SKM-1 (cell line): ENCODE measurements around the gene SLC4A3.

Experiments used
- DNase-seq: peaks from one replicate; lab custom pipeline; 2025; ENCODE audit not compliant: unreplicated experiment; lab: John Stamatoyannopoulos, UW

Gene SLC4A3, protein sequence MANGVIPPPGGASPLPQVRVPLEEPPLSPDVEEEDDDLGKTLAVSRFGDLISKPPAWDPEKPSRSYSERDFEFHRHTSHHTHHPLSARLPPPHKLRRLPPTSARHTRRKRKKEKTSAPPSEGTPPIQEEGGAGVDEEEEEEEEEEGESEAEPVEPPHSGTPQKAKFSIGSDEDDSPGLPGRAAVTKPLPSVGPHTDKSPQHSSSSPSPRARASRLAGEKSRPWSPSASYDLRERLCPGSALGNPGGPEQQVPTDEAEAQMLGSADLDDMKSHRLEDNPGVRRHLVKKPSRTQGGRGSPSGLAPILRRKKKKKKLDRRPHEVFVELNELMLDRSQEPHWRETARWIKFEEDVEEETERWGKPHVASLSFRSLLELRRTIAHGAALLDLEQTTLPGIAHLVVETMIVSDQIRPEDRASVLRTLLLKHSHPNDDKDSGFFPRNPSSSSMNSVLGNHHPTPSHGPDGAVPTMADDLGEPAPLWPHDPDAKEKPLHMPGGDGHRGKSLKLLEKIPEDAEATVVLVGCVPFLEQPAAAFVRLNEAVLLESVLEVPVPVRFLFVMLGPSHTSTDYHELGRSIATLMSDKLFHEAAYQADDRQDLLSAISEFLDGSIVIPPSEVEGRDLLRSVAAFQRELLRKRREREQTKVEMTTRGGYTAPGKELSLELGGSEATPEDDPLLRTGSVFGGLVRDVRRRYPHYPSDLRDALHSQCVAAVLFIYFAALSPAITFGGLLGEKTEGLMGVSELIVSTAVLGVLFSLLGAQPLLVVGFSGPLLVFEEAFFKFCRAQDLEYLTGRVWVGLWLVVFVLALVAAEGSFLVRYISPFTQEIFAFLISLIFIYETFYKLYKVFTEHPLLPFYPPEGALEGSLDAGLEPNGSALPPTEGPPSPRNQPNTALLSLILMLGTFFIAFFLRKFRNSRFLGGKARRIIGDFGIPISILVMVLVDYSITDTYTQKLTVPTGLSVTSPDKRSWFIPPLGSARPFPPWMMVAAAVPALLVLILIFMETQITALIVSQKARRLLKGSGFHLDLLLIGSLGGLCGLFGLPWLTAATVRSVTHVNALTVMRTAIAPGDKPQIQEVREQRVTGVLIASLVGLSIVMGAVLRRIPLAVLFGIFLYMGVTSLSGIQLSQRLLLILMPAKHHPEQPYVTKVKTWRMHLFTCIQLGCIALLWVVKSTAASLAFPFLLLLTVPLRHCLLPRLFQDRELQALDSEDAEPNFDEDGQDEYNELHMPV

GRCh38 chr2:219627103-219628100 is at the start of gene SLC4A3:
Gene SLC4A3, plus strand, starts transcription at chr2:219627630. Its CDS starts 363 bp downstream, at chr2:219627993.
- no peak for DNase-seq

DNA sequence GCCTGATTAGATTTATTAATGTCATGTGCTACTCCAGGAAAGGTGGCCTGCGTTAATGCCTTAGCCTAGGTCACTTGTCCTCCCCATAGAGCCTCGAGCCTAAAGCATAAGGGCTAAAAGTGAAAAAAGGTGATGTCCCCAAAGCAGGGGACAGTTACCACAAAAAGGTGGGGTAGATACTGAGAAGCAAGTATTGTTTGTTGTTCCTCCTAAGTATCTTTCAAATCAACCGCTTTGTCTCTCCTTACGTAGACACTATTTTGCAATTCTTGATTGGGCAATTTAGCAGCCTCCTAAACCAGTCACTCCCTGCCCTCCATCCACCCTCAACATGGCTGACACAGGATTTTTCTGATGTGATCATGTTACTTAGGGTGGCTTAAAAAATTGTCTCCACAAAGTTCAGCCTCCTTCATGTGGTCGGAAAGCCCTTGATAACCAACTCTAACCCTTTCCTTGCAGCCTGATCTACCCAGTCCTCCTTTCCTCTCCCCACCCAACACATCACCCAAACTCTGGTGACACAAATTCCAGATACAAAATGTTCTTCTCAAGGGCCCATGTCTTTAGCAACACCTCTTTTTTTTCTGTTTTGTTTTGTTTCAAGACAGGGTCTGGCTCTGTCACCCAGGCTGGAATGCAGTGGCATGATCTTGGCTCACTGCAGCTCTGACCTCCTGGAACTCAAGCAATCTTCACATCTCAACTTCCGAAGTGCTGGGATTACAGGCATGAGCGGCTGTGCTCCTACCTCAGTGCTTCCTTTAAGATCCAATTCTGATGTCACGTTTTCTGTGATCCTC is 48.4 kb upstream of the SLC4A3 start:
- DNase-seq, result peak; percentile 58

- DNase-seq, result no peak
Observed at GRCh38 chr2:219581346-219581745, 46.1 kb upstream of the SLC4A3 start.

- DNase-seq, result no peak
Observed at GRCh38 chr2:219591091-219591490, 36.3 kb upstream of the SLC4A3 start.

DNA sequence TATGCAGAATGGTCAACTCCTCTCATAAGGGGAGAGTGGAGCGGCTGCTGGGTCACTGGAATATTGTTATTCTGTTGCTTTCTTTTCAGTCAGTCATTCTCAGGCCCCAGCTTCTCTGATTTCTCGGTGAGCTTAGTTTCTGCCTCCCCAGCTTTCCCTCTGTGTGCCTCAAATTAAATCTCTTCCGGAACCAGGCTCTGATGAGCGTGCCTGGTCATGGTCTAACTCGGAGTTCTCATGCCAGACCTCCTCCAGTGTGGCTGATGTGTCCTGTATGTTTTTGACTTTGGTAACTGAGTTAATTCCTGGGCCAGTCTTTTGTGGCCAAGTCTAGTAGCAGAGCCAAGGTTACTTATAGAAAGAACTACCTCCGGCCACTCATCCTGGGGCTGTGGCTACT is 34.7 kb upstream of the SLC4A3 start:
- DNase-seq, result no peak

DNA sequence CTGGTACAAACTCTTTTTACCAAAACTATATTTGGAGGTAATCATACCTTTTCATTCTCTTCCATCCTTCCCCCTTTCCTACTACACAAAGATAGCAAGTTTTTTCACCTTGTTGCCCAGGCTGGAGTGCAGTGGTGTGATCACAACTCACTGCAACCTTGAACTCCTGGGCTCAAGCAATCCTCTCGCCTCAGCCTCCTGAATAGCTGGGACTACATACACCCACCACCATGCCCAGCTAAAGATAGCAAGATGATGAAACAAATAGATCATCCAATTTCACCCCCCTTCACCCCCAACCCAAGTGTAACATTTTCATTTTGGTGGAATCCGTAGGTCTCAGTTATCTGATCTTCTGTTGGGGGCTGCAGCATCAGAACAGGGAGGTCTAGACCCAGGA is 34.3 kb upstream of the SLC4A3 start:
- no peak for DNase-seq

GRCh38 chr2:219595256-219595655 is 32.2 kb upstream of the SLC4A3 start:
- DNase-seq, result no peak

DNA sequence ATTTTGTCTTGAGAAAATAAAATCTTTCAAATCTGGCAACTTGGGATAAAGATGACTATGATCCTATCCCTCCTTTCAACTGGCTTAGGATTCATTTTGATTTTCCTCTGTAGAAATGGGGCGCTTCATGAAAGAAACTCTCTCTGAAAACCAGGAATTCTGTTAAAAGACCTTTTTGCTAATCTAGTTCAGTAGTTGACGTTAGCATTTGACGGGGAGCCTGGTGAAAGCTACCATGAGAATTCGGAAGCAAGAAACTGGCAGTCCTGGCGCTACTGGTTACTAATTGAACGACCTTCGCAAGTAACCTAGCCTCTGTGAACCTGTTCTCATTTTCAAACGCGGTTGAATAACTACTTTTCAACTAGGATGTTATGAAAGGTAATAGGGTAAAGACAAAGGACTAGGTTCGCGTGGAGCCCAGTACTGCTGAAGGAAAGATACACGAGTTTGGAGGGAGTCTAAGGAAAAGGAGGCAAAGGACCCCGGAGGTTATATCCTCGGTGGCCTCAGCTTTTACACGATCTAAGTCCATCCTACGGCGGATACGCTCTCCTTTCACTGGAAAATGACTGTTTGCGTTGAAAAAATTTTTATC is 30.4 kb upstream of the SLC4A3 start:
- no peak for DNase-seq

- DNase-seq, result peak; percentile 93
Observed at GRCh38 chr2:219597552-219598307, 29.7 kb upstream of the SLC4A3 start, which contains the start of gene STK11IP. Gene STK11IP, plus strand, starts transcription at chr2:219597857. Its CDS starts 263 bp downstream, at chr2:219598120.

- DNase-seq, result no peak
Observed at GRCh38 chr2:219598308-219599078, 28.9 kb upstream of the SLC4A3 start.

- DNase-seq, result peak; percentile 92
Observed at GRCh38 chr2:219603771-219604170, 23.7 kb upstream of the SLC4A3 start.

DNA sequence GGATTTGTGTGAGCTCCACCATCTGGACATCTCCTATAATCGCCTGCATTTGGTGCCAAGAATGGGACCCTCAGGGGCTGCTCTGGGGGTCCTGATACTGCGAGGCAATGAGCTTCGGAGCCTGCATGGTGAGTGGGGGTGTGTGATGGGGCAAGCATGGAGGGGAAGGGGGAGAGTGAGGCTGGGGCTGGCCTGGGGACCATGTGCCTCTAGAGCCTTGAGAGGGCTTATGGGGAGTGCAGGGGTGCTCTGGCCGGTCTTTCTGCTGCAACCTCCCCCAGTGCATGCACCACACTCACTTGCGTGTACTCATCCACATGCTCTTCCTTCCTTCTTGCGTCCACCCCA is 21.8 kb upstream of the SLC4A3 start:
- DNase-seq, result no peak

- no peak for DNase-seq
Observed at GRCh38 chr2:219607931-219608330, 19.5 kb upstream of the SLC4A3 start.

DNA sequence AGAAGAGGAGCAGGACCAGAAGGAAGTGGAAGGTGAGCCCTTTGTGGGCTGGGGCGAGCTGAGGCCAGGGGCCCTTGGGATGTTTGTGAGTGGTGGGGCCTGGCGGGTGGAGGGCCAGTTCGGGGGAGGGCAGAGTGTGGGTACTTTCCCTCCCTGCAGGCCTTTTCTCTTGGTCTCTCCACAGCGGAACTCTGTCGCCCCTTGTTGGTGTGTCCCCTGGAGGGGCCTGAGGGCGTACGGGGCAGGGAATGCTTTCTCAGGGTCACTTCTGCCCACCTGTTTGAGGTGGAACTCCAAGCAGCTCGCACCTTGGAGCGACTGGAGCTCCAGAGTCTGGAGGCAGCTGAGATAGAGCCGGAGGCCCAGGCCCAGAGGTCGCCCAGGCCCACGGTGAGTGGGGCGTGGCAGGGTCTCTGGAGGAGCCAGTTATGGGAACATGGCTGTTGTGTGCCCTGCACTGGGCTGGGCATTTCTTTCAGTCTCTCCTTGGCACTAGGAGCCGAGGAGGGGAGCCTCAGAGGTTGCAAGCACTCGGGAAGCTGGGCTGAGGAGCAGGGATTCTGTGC is 18.9 kb upstream of the SLC4A3 start:
- no peak for DNase-seq

GRCh38 chr2:219609149-219609750 is 18.2 kb upstream of the SLC4A3 start:
- DNase-seq, result no peak

DNA sequence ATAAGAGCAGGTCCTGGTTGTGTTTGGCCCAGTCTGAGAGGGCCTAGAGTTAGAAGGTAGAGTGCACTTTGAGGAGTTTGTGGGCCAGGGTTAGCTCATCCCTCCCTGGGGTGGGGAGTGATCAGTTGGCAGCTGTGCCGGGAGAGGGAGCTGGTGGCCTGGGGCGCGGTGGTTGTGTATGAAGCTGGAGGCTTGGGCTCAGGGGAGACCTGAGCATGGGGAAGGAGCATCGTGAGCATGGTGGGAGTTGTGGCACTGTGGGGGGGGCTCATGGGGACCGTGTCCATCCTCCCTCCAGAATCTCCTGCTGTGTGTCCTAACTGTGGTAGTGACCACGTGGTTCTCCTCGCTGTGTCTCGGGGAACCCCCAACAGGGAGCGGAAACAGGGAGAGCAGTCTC is 16.1 kb upstream of the SLC4A3 start:
- DNase-seq, result no peak
